HG03565 (cell line): ENCODE results near the gene DYNLT3.

Experiments
- ATAC-seq: cut with Tn5 transposase; IDR thresholded peaks from one replicate; pipeline ENCODE4 v1.9.1; 2021; ENCODE audit warnings: mild to moderate bottlenecking, moderate library complexity; ENCODE audit not compliant: unreplicated experiment

Gene DYNLT3

GRCh38 chrX:37846141-37846540 lies 1.2 kb downstream of the DYNLT3 start:
- ATAC-seq = no peak

GRCh38 chrX:37844622-37845021 lies 2.7 kb downstream of the DYNLT3 start:
- ATAC-seq = no peak

GRCh38 chrX:37840931-37841330 lies 6.4 kb downstream of the DYNLT3 start:
- no peak for ATAC-seq

- no peak for ATAC-seq
Measured at GRCh38 chrX:37834937-37835336, 12.4 kb downstream of the DYNLT3 start.

GRCh38 chrX:37830371-37830770 lies 17.0 kb downstream of the DYNLT3 start:
- no peak for ATAC-seq

- ATAC-seq = no peak
Measured at GRCh38 chrX:37829721-37830120, 17.6 kb downstream of the DYNLT3 start.

GRCh38 chrX:37825215-37825842 lies 22.0 kb downstream of the DYNLT3 start:
- ATAC-seq = no peak

GRCh38 chrX:37824491-37825214 lies 22.7 kb downstream of the DYNLT3 start:
- no peak for ATAC-seq

- ATAC-seq = no peak
Measured at GRCh38 chrX:37820646-37821045, 26.7 kb downstream of the DYNLT3 start.

- peak; percentile 42 for ATAC-seq
Measured at GRCh38 chrX:37818031-37818430, 29.3 kb downstream of the DYNLT3 start.

GRCh38 chrX:37817579-37817978 lies 29.8 kb downstream of the DYNLT3 start:
- no peak for ATAC-seq

- ATAC-seq = no peak
Measured at GRCh38 chrX:37817176-37817575, 30.2 kb downstream of the DYNLT3 start.

- ATAC-seq = no peak
Measured at GRCh38 chrX:37816766-37817165, 30.6 kb downstream of the DYNLT3 start.

- no peak for ATAC-seq
Measured at GRCh38 chrX:37815366-37815765, 32.0 kb downstream of the DYNLT3 start.

GRCh38 chrX:37813570-37813969 lies 33.8 kb downstream of the DYNLT3 start:
- no peak for ATAC-seq

- ATAC-seq = no peak
Measured at GRCh38 chrX:37812110-37812509, 35.3 kb downstream of the DYNLT3 start.

- ATAC-seq = no peak
Measured at GRCh38 chrX:37809970-37810369, 37.4 kb downstream of the DYNLT3 start.

GRCh38 chrX:37803057-37803456 lies 44.3 kb downstream of the DYNLT3 start:
- no peak for ATAC-seq

- ATAC-seq = no peak
Measured at GRCh38 chrX:37802028-37802427, 45.3 kb downstream of the DYNLT3 start.

GRCh38 chrX:37800717-37801116 lies 46.7 kb downstream of the DYNLT3 start:
- ATAC-seq = no peak

GRCh38 chrX:37799936-37800335 lies 47.4 kb downstream of the DYNLT3 start:
- no peak for ATAC-seq

- peak; percentile 82 for ATAC-seq
Measured at GRCh38 chrX:37796805-37797204, 50.6 kb downstream of the DYNLT3 start.

- ATAC-seq = no peak
Measured at GRCh38 chrX:37796310-37796709, 51.1 kb downstream of the DYNLT3 start.
